HG03442 (cell line): ENCODE measurements around the gene VAV3.
A peak's percentile ranks its signal among the peaks of the same experiment; 100 is the strongest.

Experiments used
- ATAC-seq: cut with Tn5 transposase; IDR thresholded peaks from one replicate; pipeline ENCODE4 v1.9.1; 2021; ENCODE audit warnings: mild to moderate bottlenecking, moderate library complexity; ENCODE audit not compliant: unreplicated experiment

The VAV3 gene

GRCh38 chr1:107975851-107976250 is 10.9 kb upstream of the VAV3 start:
- no peak for ATAC-seq

GRCh38 chr1:107974090-107974489 is 9.1 kb upstream of the VAV3 start:
- ATAC-seq, result no peak

- no peak for ATAC-seq
Measured at GRCh38 chr1:107972391-107973180, 7.6 kb upstream of the VAV3 start.

GRCh38 chr1:107966550-107966949 is 1.6 kb upstream of the VAV3 start:
- no peak for ATAC-seq

GRCh38 chr1:107964336-107965109 is 457 bp downstream of the VAV3 start:
- ATAC-seq, result no peak

GRCh38 chr1:107963601-107964335 is 1.2 kb downstream of the VAV3 start:
- peak; percentile 75 for ATAC-seq

GRCh38 chr1:107963008-107963407 is 2.0 kb downstream of the VAV3 start:
- no peak for ATAC-seq

- no peak for ATAC-seq
Measured at GRCh38 chr1:107954719-107955415, 10.1 kb downstream of the VAV3 start.

- no peak for ATAC-seq
Measured at GRCh38 chr1:107954126-107954525, 10.9 kb downstream of the VAV3 start.

- ATAC-seq, result no peak
Measured at GRCh38 chr1:107953556-107953955, 11.4 kb downstream of the VAV3 start.

GRCh38 chr1:107952989-107953388 is 12.0 kb downstream of the VAV3 start:
- ATAC-seq, result no peak

- ATAC-seq, result no peak
Measured at GRCh38 chr1:107950464-107950863, 14.5 kb downstream of the VAV3 start.

GRCh38 chr1:107949467-107950253 is 15.3 kb downstream of the VAV3 start:
- ATAC-seq, result peak; percentile 93

GRCh38 chr1:107946794-107947193 is 18.2 kb downstream of the VAV3 start:
- no peak for ATAC-seq

GRCh38 chr1:107943694-107944093 is 21.3 kb downstream of the VAV3 start:
- ATAC-seq, result no peak

- ATAC-seq, result no peak
Measured at GRCh38 chr1:107942814-107943213, 22.2 kb downstream of the VAV3 start.

- ATAC-seq, result no peak
Measured at GRCh38 chr1:107941531-107941930, 23.4 kb downstream of the VAV3 start.

- no peak for ATAC-seq
Measured at GRCh38 chr1:107941123-107941522, 23.9 kb downstream of the VAV3 start.

GRCh38 chr1:107940701-107941100 is 24.3 kb downstream of the VAV3 start:
- ATAC-seq, result no peak

- no peak for ATAC-seq
Measured at GRCh38 chr1:107940017-107940577, 24.9 kb downstream of the VAV3 start.
